HL-60 (cell line): ENCODE measurements around the gene GSK3B.

Experiments
- CTCF ChIP-seq: IDR thresholded peaks from one replicate; pipeline ENCODE4 v1.5.1; 2011; ENCODE audit warnings: low read length, control low read depth, inconsistent platforms; ENCODE audit not compliant: insufficient read depth
- POLR2AphosphoS5 ChIP-seq: IDR thresholded peaks from 2 replicates; pipeline ENCODE4 v1.6.1; 2012; ENCODE audit warnings: low read depth

GRCh38 chr3:119841808-119842471 is 252.3 kb downstream of the GSK3B start:
- TF ChIP-seq CTCF (no peak), POLR2AphosphoS5 (no peak)
